T follicular helper cell (primary cell): ENCODE measurements around the gene SLC35B4.
"Not testable (repeated sequence)": the region's sequence is repeated elsewhere in the genome, so short reads cannot be mapped to it uniquely, and the experiment has no call there.

Experiments used
- DNase-seq: peaks from one replicate; pipeline ENCODE4 v3.0.0-alpha.2; 2020; ENCODE audit warnings: low read depth

Gene SLC35B4

DNA sequence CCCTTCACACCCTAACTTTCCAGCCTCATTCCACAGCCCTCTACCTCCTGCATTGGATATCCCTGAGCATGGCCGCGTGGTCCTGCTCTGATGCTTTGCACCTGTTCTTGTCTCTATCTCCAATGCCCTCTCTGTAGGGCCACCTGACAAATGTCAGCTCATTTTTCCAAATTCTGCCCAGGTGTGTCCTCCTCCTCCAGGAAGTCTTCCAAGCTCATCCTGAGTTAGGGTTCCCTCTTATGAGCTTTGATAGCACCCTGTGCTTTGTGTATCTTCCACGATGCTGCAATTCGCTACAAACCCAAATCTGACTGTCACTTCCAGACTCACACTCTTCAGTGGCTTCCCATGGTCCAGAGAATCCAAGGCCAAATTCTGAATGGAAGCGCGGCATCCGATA, 14.7 kb upstream of the SLC35B4 start:
- no peak for DNase-seq

DNA sequence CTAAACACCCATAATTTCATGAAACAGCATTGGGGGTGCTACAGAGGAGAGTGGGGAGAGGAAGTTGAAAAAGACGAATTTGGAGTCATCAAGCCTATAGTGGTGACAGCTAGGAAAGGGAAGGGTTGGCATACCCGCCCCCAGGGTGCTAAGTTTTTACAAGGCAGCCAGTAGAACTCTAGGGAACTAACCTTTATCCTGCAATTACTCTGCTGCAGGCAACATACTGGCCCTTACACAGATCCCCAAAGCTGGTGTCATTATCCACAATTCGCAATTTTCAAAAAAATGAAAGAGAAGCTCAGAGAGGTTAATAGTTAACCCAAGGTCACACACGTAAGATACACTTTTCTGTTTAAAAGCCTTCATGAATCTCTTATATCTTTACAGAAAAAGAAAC, 14.2 kb upstream of the SLC35B4 start:
- DNase-seq: no peak

DNA sequence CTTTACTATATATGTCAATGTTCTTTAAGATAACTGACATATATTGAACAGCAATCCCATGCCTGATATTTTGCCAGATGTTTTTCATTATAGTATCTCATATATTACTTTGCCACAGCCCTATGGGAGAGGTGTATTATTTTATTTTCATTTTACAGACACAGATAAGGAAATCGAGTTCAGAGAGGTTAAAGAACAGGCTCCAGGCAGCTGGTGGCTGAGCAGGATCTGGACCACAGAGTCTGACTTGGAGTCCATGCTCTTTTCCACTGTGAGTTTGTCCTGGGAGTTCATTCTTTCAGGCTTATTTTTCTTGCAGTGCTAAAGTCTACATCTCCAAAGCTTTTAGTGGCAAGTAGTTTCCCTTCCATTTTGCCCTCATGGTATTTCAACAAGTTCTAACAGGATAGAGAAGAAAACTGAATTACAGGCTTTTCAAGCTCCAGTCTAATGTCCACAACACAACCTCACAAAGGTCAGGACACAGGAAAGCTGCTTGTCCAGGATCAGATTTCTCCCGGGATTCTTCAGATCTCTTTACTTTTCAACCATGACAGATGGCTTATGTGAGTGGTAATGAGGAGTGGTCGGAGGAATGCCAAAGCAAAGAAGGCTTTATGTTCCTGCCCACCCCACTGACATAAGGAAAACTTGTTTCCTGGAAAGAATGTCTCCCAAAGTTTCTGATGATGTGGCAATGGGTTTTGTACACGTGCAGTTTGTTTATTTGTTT, 13.1 kb upstream of the SLC35B4 start:
- DNase-seq: no peak

DNA sequence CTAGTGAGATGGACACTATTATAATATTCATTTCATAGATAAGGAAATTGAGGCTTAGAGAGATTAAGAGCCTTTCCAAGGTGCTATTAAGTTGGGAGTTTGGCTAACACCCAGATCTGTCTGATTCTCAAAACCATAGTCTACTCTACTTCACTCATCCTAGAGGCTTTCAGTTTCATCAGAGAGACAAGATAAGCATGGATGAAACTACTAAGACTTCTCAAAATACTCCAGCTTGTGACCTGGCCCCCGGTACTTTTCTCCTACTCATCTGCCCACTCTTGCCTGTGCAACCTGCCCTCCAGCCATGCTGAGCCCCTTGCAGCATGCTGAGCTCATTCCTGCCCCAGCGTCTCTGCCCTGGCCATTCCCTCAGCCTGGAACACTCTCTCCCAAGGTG, 12.2 kb upstream of the SLC35B4 start:
- DNase-seq: no peak

DNA sequence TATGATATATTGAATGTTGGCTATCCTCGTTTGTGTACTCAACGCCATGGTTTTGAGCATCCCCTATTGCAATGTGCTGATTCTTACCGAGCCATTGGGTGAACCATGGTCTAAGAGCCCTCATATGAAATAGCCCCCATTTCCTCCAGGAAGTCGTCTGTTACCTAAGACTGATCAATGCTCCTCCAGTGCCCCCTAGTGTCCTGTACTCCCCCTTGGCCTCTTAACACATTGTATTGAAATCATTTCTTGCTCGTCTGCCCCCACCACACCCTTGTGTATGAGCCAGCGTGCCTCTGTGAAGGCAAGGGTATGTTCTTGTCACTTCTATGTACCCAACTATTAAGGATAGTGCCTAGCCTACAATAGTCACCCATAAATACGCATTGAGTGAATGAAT, 11.2 kb upstream of the SLC35B4 start:
- peak; percentile 41 for DNase-seq

DNA sequence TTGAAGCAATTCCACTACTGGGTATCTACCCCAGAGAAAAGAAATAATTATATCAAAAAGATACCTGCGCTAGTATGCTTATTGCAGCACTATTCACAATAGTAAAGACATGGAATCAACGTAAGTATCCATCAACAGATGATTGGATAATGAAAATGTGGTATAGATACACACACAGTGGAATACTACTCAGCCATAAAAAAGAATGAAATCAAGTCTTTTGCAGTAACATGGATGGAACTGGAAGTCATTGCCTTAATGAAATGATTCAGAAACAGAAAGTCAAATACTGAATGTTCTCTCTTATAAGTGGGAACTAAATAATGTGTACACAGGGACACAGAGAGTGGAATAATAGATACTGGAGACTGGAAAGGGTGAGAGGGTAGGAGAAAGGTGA, 7.4 kb upstream of the SLC35B4 start:
- no peak for DNase-seq

DNA sequence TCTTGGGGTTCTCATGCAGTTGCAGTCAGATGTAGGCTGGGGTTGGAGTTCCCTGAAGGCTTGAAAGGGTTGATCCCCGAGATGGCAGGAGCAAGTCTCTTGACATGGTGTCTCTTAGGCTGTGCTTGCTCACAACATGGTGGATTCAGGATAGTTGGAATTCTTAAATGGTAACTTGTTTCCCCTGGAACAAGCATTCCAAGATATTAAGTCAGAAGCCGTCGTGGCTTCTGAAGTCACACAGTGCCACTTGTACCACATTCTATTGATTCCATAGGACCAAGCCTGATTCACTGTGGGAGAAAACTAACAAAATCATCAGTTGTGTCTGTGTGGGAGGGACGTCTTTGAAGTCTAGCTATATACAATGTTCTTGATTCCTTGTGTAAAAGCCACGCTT, 3.5 kb upstream of the SLC35B4 start:
- DNase-seq: no peak

DNA sequence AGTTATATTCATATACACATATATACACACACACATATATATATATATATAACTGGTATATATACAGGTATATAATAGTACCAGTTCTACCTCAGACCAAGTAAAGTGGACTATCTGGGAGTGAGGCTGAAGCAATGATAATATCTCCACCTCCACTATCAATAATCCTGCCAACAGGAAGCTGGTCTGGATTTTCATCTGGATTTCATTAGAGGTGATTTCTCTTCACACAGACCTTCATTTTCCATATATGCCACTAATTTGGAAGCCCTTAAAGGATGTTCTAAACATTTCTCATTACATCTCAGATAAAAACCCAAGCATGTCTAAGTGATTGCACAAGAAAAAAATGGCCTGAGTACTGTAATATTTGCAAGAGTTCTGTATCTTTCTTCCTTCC, 1.7 kb upstream of the SLC35B4 start:
- no peak for DNase-seq

DNA sequence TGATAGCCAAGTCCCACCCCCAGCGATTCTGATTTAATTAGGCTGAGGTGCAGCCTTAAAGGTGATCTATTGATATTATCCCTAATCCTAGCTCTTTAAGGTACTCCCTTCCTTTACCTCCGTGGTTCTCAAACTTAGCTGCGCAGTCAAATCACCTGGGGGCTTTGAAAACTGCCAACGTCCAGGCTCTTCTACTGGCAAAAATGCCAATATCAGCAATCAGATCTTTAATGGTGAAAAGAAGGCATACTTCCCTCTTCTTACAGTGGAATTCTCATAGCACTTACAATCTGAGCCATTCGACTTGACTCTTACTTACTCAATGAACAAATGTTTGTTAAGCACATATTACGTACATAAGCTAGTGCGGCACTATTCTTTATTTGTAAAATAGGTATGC, 704 bp upstream of the SLC35B4 start:
- no peak for DNase-seq

DNA sequence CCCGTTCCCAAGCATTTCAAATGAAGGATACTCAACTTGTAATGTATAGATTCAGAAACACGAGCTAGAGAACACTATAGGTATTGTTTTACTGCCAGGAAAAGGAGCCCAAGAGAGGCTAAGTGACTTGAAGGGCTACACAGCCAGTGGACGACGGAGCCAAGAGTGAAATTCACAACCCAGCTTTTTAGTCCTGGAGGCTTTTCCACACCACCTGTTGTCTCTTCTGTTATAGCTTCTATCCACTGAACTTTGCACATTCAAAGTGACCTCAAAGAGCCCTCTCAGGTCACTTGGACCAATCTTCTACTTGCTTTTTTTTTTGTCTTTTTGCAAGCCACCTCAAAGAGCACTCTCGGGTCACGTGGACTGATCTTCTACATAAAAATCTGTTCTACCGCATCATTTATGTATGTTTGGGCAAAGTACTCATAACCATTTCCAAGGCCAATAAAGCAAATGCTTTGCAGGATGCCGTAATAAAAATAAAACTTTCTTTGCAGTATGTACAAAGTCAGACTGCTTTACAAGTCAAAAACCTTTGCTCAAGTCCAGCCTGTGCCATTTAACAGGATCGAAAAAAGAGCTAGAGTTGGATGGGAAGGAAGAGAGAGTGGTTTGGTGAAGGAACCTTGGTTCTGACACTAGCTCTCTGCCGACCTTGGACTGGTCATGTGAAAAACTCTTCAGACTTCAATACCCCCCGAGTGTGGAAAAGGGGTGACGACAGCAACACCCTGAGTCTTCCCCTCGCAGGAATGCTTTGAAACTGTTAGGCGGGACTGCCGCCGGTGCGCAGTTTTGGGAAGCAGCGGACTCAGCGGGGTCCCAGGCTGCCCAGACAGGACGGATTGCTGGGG, 821 bp downstream of the SLC35B4 start:
- DNase-seq: no peak

DNA sequence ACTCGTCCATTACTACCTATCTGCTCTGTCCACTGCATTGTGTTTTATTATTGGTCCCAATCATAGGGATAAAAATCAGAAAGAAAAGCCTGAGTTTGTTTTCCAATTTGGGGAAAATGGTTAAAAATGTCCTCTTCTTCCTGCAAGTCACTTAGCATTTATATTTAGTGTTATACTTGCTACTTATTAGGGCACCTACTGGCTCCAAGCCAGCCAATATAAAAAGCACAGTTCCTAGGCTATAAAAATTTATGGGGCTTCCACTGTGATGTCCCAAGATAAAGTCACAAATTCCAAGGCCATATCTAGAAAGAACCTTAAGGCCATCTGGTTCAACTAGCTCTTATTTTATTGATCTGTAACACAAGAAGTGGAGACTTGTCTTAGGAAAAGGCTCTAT, 3.2 kb downstream of the SLC35B4 start:
- DNase-seq: no peak

DNA sequence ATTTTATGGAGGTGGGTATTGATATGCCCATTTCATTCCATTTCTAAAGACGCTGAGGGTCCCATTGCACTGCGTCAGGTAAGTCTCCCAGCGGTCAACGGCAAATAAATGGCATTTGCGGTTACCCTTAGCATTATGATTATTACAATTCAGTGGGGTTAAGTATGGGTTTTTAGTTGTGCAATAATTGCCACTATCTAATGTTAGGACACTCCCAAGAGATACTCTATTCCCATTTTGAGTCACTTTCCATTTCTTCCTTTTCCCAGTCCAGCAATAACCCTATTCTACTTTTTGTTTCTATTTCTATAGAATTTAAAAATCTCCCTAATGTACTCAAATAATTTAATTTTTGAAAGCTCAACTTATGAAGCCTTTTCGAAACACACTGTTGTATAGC, 4.0 kb downstream of the SLC35B4 start:
- DNase-seq: no peak

DNA sequence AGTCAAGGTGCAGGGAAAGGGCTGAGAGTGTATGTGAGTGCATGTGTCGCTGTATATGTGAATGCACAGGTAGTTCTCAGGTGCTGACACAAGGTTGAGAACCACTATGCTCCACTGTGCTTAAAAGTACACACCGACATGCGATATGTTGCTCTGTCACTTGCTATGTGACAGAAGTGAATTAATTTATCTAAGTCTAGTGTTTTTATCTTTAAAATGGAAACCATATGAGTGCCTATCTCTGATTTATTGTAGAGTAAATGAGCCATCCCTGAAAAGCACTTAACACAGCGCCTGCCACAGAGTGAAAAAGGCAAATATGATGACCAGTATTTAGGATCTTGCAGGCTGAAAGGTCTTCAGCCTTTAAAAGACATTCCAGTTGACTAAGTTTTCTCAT, 4.9 kb downstream of the SLC35B4 start:
- DNase-seq: no peak

DNA sequence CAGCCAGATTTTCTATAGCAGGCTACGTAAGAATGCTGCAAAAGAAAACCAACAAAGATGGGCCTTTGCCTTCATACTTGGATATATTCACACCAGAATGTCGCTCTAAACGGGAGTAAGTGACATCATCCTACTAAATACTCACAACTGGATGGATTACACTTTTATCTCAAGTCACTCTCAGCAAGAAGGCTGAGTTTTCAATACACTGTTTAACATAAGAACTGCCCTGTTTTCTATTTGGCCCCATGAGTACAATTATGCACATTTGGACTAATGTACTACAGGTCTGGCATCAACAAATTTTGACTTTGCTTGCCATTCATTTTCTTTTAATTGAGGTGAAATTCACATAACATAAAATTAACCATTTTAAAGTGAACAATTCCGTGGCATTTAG, 8.2 kb downstream of the SLC35B4 start:
- DNase-seq: no peak

DNA sequence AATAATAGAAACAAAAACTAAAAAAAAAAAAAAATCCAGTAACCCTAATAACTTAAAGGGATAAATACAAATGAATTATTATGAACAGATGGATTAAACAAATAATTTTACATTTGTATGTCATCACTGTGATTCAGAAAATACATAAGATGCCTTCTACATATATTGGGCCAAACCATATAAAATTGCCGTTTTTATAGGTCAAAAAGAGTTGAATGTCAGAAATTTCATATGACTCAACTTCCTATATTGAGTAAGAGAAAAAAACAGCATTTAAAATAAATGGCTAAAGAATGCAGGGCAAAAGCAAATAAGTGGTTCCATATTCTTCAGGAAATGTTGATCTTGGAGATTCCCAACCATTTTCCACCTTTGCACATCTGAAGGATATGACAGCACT, 9.4 kb downstream of the SLC35B4 start:
- DNase-seq: no peak

DNA sequence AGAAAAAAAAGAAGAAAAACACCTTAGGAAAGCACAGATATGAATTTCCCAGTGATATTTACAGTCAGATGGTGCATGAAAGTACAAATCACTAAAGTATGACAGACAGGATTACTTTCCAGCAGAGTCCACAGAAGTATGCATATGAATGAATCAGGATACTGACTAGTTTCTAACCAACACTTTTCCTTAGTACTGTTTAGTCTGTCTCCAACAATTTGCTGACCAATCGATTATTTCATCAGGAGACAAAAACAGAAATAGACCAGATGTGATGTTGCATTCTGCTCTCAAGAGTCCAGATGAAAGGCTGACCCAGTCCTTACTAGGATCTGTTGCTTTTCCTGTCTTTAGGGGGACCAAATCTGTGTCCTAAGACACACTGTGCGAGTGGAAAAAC, 14.6 kb downstream of the SLC35B4 start:
- DNase-seq: no peak

DNA sequence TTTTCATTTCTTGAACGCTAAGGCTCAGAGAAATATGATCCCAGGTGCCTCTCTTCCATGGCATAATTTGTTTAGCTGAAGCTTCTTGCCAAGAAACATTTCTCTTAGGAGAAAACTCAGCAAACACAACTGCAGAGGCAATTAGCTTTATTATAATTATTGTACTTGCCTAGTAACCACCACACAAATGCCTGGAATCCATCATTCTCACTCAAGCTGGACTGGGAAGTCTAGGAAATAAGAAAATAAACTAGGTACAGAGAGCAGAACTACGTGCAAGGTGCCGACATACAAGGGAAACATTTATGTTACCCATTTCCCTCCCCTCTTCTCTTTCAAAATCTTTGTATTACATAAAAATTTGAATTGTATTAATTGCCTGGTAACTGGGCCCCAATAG, 15.1 kb downstream of the SLC35B4 start:
- DNase-seq: no peak

DNA sequence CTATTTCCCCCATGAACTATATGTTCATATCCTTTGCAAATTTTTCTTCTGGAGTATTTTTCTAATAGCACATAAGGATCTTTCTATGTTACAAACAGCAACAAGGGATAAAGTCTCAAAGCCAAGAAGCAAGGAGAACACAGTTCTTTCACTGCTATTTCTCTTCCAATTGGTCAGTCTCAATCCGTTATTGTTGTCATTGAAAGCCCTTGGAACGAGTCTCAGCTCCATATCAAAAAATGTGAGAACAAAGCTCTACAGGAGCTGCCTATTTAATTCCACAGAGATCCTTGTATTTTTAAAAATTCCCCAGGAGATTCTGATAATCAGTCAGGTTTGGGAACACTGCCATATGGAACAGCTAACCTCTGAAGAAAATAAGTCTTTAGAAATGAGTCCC, 15.7 kb downstream of the SLC35B4 start:
- no peak for DNase-seq

DNA sequence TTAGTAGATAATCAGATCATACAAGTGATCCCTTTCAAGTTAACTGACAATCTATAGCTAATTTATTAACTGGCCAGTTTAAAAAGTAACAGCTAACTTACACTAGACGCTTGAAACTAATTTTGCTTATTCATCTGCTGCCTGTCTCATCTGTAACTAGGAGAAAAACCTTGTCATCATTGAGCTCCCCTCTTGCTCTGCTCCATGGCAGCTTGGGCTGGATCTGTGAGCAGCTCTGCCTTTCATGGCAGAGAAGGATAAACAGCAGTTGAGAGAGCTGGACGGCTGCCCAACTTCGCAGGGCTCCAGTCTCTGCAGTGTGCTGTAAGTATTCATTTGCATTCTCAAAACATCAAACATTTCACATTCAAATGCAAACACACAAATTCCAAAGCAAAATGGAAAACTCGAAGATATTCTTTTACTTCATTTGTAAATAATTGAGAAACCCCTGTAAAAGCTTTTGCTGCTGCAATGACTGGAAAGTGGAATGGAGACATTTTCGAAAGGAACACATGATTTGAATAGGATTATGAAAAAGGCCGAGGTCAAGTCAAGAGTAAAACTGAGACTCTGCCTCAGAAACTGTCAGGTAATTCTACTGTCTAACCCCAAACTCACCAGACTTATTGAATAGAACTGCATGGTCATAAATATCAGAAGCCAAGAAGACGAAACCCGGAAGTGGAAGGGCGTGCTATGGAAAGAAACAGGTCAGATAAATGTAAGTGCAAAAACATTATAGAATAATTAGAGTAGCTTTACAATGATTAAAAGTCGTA, 17.6 kb downstream of the SLC35B4 start:
- no peak for DNase-seq

DNA sequence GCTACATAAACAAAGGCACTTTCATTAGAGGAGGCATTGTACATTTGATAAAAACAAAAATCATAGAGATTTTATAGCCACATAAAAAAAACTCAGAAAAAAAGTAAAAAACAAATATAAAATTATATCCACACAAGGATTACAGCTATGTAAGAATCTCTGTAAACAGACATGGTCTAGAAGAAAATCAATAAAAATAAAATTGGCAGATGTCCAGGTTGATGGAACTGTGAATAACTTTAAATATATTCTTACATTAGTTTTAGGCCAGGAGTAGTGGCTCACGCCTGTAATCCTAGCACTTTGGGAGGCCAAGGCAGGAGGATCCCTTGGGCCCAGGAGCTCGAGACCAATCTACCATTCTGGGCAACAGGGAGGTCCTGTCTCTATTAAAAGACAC, 19.2 kb downstream of the SLC35B4 start:
- no peak for DNase-seq

DNA sequence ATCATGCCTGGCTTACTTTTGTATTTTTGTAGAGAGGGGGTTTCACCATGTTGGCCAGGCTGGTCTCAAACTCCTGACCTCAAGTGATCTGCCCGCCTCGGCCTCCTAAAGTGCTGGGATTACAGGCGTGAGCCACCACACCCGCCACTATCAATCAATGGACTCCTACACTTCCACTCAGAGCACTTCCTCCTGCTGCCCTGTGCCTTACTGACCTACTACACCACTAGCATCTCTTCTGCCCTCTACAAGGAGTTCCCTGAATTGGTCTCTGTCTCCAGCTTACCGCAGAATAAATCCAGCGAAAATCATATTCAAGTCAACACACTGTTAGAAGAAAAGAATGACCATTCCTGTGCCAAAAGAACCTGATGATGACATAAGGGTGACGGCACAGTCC, 20.7 kb downstream of the SLC35B4 start:
- DNase-seq: not testable (repeated sequence)

DNA sequence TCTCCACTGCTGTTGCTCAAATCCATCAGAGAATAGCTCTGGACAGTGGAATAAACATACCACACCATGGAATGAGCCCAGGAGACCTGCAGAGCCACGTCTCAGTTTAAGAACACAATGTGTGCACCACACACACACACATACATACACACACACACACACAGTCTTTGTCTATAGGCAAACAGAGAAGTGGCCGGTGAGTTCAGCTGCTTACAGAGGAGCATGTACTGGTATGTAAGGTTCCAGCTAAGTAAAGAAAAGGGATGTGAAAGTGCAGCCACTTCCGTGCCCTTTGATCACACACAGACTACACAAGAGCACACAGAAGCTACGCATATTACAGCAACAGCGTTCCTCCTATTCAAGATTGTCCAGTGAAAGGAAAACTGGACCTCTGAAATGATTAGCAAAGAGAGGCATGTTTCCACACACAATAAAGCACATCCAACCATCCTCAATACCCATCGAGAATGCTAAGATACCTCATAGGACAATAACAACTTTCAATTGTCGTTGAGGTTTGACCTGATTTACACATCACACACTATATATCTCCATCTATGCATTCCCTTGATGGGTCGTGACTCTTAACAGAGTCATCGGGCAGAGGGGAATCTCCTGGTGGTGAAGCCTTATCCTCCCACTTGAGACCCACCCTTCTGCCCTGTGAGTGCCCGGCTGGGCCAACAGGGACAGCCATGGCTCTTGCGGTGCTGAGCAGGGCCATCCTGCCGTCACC, 23.6 kb downstream of the SLC35B4 start:
- DNase-seq: no peak
